Heart left ventricle (tissue), 13 donors: Measurements from ENCODE around the gene FYN.

Experiments used
- CTCF ChIP-seq, 12 donors: fragments of 200-600 bp; sonication (generic) in 4 of 12; IDR thresholded peaks; one replicate each; pipeline versions ENCODE4 v1.5.0 to v1.8.0; 2018 to 2022; ENCODE audit warnings: antibody characterized with exemption in 12 of 12, mild to moderate bottlenecking in 5 of 12
- POLR2A ChIP-seq, 2 donors: fragments of 450-650 bp; IDR thresholded peaks; one replicate each; pipeline ENCODE4 v1.6.1; 2017; ENCODE audit warnings: antibody characterized with exemption in 2 of 2, mild to moderate bottlenecking in 2 of 2, moderate library complexity in 2 of 2
- donor health status: ischemic (EF 13 %, LVEDD 7.1; RV severe dilation, severe dysfunction).
- donor health status: DM: no; HTN: yes; CAD: no.
- donor health status: DM: no; HTN: no; CAD: no.
- donor health status: ischemic (EF 25% LVEDD 6.9; RV normal size, moderate dysfunction).
- donor health status: ischemic (EF 25% LVEDD 5.7; RV mildly dilated, moderate dysfunction).
- donor health status: ischemic (EF 35%, LVEDD 5.7; RV mildly dilated, moderate dysfunction).
- donor health status: nonischemic (EF 11% LVEDD 7.7; RV severe dilation, severe dysfunction).
- donor health status: DM: yes; HTN: yes; CAD: no.
- donor health status: PGD.
- donor health status: ischemic (EF 29% LVEDD 5.4; RV normal size, mild dysfunction).
- donor health status: nonischemic (EF 23%, LVEDD 6.1; RV moderate dilation, normal function).

- no peak for TF ChIP-seq CTCF (IDR thresholded peaks at IDR 0.05)
- no peak for TF ChIP-seq POLR2A (IDR thresholded peaks at IDR 0.05)
Observed at GRCh38 chr6:111673937-111674336, 199.3 kb downstream of the FYN start.
